SU-DHL-6 (cell line): ENCODE results near the gene RNF227.

ENCODE experiments used
- H2AFZ ChIP-seq: fragments of 200-600 bp; sonication (generic); 2 replicates; pipeline ENCODE4 v1.6.1; 2014; ENCODE audit warnings: low read depth, mild to moderate bottlenecking, moderate library complexity, mixed read lengths, antibody characterized with exemption, low read length; ENCODE audit not compliant: severe bottlenecking
- H3F3A ChIP-seq: fragments of 200-600 bp; shearing (Covaris generic); 2 replicates; pipeline ENCODE4 v1.6.0; 2016; ENCODE audit warnings: antibody characterized with exemption, mild to moderate bottlenecking; ENCODE audit not compliant: insufficient read depth
- H3K27ac ChIP-seq: fragments of 200-600 bp; sonication (generic); 2 replicates; pipeline ENCODE4 v1.5.1; 2016; ENCODE audit warnings: low read depth, mild to moderate bottlenecking, low read length, moderate library complexity, mixed read lengths
- H3K27me3 ChIP-seq: fragments of 200-600 bp; sonication (generic), shearing (Covaris generic); 2 replicates; pipeline ENCODE4 v1.6.0; 2014; ENCODE audit warnings: mild to moderate bottlenecking, low read length
- H3K36me3 ChIP-seq: fragments of 200-600 bp; sonication (generic); 2 replicates; pipeline ENCODE4 v1.6.1; 2014; ENCODE audit warnings: mild to moderate bottlenecking, low read length, mixed read lengths
- H3K4me2 ChIP-seq: fragments of 300-600, 200-600 bp; shearing (Covaris generic), sonication (generic); 2 replicates; pipeline ENCODE4 v1.6.0; 2014; ENCODE audit warnings: low read length, low read depth, mild to moderate bottlenecking; ENCODE audit not compliant: poor library complexity, severe bottlenecking
- H3K4me3 ChIP-seq: fragments of 200-600 bp; sonication (generic); 2 replicates; pipeline ENCODE4 v1.5.1; 2014; ENCODE audit warnings: antibody characterized with exemption, low read length, mild to moderate bottlenecking, mixed read lengths; ENCODE audit not compliant: insufficient read depth, poor library complexity, severe bottlenecking
- H3K79me2 ChIP-seq: fragments of 200-600 bp; sonication (generic); 2 replicates; pipeline ENCODE4 v1.6.1; 2014; ENCODE audit warnings: mild to moderate bottlenecking, low read length, moderate library complexity; ENCODE audit not compliant: insufficient read depth
- H3K9ac ChIP-seq: fragments of 200-600 bp; sonication (generic); 2 replicates; pipeline ENCODE4 v1.7.0; 2014; ENCODE audit warnings: mild to moderate bottlenecking, low read length
- H3K9me2 ChIP-seq: fragments of 200-600 bp; sonication (generic); replicated peaks from 2 replicates; pipeline ENCODE4 v1.6.1; 2014; ENCODE audit warnings: low read length; ENCODE audit not compliant: insufficient read depth
- H3K9me3 ChIP-seq: fragments of 200-600 bp; sonication (generic); 2 replicates; pipeline ENCODE4 v1.6.1; 2014; ENCODE audit warnings: low read length, mixed read lengths; ENCODE audit not compliant: insufficient read depth
- H4K20me1 ChIP-seq: fragments of 200-600 bp; sonication (generic); 2 replicates; pipeline ENCODE4 v1.6.1; 2014; ENCODE audit warnings: low read depth, mild to moderate bottlenecking, antibody characterized with exemption, low read length, moderate library complexity, mixed read lengths
- EZH2phosphoT487 ChIP-seq: fragments of 200-600 bp; sonication (generic), shearing (Covaris generic); conservative IDR thresholded peaks from 2 replicates; pipeline ENCODE4 v1.6.1; 2018; ENCODE audit warnings: mild to moderate bottlenecking, antibody characterized with exemption, low read length, moderate library complexity, mixed read lengths
- TF ChIP-seq, protein P1 (sequence below): fragments of 200-600 bp; sonication (generic); IDR thresholded peaks from one replicate; pipeline ENCODE4 v1.5.1; 2017; ENCODE audit warnings: antibody characterized with exemption, mild to moderate bottlenecking, low read length, moderate library complexity; ENCODE audit not compliant: insufficient read depth, poor library complexity, severe bottlenecking

Gene RNF227

GRCh38 chr17:7880076-7880868 is 35.8 kb downstream of the RNF227 start:
- H3K27me3 ChIP-seq = no peaks in the 10 kb centered on the region

GRCh38 chr17:7878234-7878633 is 37.9 kb downstream of the RNF227 start:
- peaks cover 7% of the 10 kb centered on the region; the same call in 1 of the 2 replicates for H3K79me2 ChIP-seq
- no peaks in the 10 kb centered on the region for H3K27me3 ChIP-seq
- peaks cover 22% of the 10 kb centered on the region for H3K36me3 ChIP-seq
- no peak overlapping the region for H3K27ac ChIP-seq
- no peak overlapping the region for H2AFZ ChIP-seq
- no peaks in the 10 kb centered on the region for H4K20me1 ChIP-seq
- no peaks in the 10 kb centered on the region for H3K9me3 ChIP-seq
- TF ChIP-seq, protein P1, sequence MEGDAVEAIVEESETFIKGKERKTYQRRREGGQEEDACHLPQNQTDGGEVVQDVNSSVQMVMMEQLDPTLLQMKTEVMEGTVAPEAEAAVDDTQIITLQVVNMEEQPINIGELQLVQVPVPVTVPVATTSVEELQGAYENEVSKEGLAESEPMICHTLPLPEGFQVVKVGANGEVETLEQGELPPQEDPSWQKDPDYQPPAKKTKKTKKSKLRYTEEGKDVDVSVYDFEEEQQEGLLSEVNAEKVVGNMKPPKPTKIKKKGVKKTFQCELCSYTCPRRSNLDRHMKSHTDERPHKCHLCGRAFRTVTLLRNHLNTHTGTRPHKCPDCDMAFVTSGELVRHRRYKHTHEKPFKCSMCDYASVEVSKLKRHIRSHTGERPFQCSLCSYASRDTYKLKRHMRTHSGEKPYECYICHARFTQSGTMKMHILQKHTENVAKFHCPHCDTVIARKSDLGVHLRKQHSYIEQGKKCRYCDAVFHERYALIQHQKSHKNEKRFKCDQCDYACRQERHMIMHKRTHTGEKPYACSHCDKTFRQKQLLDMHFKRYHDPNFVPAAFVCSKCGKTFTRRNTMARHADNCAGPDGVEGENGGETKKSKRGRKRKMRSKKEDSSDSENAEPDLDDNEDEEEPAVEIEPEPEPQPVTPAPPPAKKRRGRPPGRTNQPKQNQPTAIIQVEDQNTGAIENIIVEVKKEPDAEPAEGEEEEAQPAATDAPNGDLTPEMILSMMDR = no peak
- TF ChIP-seq EZH2phosphoT487 = no peak
- peaks cover 48% of the 10 kb centered on the region for H3F3A ChIP-seq
- H3K9me2 ChIP-seq = no peaks in the 10 kb centered on the region
- H3K9ac ChIP-seq = no peak overlapping the region
- no peak overlapping the region for H3K4me3 ChIP-seq
- no peak overlapping the region for H3K4me2 ChIP-seq

More at GRCh38 chr17:7880076-7880868, 35.8 kb downstream of the RNF227 start:
- Histone ChIP-seq H3F3A (peaks cover 57% of the 10 kb centered on the region), H2AFZ (no peak overlapping the region), H3K9me2 (no peaks in the 10 kb centered on the region), H3K9me3 (no peaks in the 10 kb centered on the region), H3K36me3 (peaks cover 22% of the 10 kb centered on the region), H3K27ac (peak overlapping the region; percentile 85), H3K9ac (peak overlapping the region; percentile 57), H4K20me1 (no peaks in the 10 kb centered on the region), H3K4me3 (no peak overlapping the region), H3K4me2 (peak overlapping the region; percentile 96), H3K79me2 (peaks cover 7% of the 10 kb centered on the region; the same call in 1 of the 2 replicates)
- no peak for TF ChIP-seq EZH2phosphoT487
- TF ChIP-seq, protein P1 = no peak

- H3K9ac ChIP-seq = no peak overlapping the region
- no peak overlapping the region for H3K27ac ChIP-seq
- peaks cover 30% of the 10 kb centered on the region; the same call in 1 of the 2 replicates for H3F3A ChIP-seq
- no peak overlapping the region for H3K4me3 ChIP-seq
- no peaks in the 10 kb centered on the region for H3K79me2 ChIP-seq
- no peaks in the 10 kb centered on the region for H4K20me1 ChIP-seq
- no peaks in the 10 kb centered on the region for H3K27me3 ChIP-seq
- no peak overlapping the region for H2AFZ ChIP-seq
- no peaks in the 10 kb centered on the region for H3K9me3 ChIP-seq
- TF ChIP-seq, protein P1 = no peak
- no peak for TF ChIP-seq EZH2phosphoT487
- no peak overlapping the region for H3K4me2 ChIP-seq
- H3K9me2 ChIP-seq = no peaks in the 10 kb centered on the region
- H3K36me3 ChIP-seq = peaks cover 22% of the 10 kb centered on the region
Observed at GRCh38 chr17:7875804-7876370, 40.2 kb downstream of the RNF227 start.
